GM21576 (cell line): ENCODE results near the gene PELI2.
"Not testable (repeated sequence)": the region's sequence is repeated elsewhere in the genome, so short reads cannot be mapped to it uniquely, and the experiment has no call there.

Source experiments
- ATAC-seq: cut with Tn5 transposase; IDR thresholded peaks from one replicate; pipeline ENCODE4 v1.9.1; 2021; ENCODE audit warnings: mild to moderate bottlenecking, moderate library complexity; ENCODE audit not compliant: unreplicated experiment

The PELI2 gene

DNA sequence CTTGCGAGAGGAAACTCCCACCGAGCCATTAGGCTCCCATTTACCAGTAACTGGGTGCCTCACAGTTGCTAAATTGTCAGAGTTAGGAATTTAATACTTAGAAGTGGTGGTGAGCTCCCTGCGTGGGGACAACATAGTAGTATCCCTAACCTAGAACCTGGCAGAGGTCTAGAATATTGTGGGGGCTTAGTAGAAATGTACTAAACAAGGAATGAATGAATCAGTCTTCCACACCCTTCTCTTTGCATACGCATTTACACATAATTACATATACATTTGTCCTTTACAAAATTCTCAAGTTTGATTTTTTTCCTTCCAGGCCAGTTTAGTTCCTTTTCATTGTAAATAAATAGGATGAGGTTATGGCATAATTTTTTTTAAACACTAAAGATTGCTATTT is 24.1 kb downstream of the PELI2 start:
- no peak for ATAC-seq

DNA sequence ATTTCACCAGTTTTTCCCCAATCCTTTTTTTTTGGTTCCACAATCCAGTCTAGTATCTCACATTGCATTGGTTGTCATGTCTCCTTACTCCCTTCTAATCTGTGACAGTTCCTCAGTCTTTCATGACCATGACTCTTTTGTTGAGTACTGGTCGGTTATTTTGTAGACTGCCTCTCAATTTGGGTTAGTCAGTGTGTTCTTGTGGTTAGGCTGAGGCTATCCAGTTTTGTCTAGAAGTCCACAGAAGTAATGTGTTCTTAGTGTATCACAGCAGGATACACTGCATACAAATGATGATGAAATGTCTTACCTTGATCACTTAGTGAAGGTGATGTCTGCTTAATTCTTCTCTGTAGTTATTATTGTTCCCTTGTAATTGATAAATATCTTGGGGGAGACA is 24.8 kb downstream of the PELI2 start:
- no peak for ATAC-seq

DNA sequence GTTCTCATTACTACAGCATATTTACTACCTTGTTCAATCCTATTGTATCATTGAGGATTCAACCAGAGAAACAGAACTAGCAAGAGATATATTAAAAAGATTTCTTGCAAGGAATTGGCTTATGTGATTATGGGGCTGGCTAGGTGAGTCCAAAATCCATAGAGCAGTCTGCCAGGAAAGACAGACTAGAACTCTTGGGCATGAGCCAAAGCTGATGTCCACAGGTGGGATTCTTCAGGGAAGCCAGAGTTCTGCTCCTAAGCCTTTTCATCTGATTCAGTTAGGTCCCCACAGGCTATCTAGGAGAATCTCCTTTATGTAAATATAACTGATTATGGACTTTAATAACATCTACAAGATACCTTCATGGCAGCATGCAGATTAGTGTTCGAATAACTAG is 26.0 kb downstream of the PELI2 start:
- no peak for ATAC-seq

DNA sequence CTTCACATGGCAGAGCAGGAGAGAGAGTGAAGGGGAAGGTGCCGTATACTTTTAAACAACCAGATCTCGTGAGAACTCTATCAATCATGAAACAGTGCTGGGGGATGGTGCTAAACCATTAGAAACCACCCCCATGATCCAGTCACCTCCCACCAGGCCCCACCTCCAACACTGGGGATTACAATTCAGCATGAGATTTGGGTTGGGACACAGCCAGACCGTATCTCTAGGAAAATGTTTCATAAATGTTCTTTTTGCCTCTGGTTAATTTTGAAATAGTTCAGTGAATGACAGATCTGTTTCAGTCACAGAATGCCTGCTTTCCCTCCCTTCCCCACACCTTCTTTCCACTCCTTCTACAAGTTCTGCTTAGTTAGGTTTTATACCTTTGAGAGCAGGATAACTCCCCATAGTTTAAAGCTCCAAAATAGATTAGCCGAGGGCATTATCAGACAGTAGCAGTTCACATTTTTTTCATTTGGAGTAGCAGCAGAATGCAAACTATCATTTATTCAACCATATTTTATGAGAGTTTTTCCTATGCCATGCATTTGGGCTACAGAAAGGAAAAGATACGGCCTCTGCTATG is 27.1 kb downstream of the PELI2 start:
- no peak for ATAC-seq

DNA sequence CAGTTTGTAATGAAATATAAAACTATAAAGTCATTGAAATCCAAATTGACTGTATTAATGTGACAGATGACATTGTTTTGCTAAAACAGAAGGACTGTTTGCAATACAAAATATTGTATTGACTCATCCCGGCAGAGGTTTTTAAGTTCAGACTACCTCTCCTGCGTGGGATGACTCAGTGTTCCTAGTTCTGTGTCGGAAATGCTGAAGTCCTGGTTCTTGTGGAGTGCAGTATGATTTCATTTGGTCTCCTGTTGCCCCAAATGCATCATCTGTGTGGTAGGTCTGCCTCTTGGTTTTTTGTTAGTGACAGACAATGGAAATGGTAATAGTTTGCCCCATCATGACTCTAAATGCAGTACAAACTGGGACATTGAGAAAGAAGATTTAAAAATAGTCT is 27.8 kb downstream of the PELI2 start:
- ATAC-seq = no peak

DNA sequence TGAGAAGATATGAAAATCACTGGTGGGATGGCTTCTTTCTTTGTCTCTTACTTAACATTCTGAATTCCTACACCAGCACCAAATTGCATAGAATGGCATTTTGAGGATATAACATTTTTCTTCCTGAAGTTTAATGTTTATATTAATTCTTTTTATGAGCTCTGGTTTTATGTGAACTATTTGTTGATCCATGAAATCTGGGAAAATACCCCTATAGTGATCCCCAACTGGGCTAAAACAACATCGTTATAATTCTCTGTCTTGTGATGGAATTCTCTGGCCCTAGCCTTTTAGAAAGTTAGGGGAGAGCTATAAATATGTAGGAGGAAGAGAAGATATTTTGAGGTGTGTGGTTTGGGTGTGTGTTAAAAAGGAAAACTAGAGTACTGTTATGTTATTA is 29.2 kb downstream of the PELI2 start:
- ATAC-seq = no peak

DNA sequence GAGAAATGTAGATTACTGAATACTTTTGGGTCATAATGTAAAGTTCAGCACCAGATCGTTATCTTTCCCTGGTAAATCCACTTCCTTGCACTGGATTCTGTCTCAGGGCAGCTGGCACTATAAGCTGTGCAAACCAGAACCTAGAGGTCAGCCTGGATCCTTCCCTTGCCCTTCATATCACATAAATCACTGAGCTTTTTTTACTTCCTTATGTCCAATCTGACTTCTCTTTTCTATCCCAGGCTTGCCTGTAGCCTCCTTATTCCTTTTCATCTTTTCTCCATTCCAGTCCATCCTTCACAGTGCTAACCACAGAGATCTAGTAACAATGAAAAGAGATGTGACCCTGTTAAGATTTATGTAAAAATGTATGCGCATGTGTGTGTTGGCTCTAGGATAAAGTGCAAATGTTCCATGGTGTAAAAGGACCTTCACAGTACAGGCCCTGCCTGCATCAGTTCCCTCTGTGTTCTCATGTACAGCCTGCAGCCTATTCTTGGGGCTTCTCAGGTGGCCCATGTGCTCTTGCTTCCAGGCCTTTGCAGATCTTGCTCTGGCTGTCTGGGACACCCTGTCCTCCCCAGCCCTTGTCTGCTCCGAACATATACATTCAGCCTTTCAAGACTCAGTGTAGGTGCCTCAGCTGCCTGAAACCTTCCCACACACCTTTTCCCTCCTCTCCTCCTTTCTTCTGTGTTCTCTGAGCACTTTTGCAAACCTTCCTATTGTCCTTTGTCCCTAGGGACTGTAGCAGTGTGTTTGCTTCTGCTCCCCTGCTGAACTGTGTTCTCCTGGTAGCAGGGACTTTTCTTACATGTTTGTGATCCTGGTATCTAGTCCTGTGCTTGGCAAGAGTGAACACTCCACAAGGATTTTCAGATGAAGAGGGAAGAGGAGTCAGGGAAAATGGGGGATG is 30.0 kb downstream of the PELI2 start:
- ATAC-seq = no peak

DNA sequence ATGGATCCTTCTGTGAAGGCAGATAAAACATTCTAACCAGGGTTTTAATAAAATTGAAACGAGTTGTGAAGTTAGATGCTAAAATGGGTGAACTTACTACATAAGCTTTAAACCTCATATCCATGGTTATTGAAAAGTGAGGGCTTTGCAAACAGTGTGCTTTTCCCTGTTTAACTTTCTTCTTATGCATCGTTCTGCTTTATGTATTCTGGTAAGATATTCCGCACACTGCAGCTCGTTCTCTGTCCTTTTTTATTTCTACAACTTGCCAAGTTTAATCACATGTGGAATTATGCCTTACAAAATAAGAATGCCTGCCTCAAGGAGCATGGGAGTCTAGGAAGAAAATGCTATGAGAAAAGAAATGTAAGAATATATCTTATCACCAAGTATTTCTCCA is 30.9 kb downstream of the PELI2 start:
- ATAC-seq = no peak

DNA sequence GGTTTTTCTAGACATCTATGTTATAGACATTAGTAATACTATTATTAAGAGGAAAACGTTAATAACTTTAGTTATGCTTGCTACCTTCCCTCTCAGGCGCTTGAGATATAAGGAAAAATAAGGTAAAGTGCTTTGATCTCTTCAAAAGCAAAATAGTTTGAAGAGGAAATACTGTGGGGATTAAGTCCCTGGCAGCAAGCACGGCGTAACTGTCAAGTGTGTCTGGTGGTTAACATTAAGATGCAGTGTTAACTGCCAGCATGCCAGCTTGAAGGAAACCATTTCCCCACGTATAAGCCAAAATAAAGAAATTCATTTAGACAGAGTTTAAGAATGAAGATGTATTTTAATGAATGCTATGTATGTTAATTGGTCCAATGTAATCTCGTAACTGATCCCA is 31.8 kb downstream of the PELI2 start:
- ATAC-seq = no peak

DNA sequence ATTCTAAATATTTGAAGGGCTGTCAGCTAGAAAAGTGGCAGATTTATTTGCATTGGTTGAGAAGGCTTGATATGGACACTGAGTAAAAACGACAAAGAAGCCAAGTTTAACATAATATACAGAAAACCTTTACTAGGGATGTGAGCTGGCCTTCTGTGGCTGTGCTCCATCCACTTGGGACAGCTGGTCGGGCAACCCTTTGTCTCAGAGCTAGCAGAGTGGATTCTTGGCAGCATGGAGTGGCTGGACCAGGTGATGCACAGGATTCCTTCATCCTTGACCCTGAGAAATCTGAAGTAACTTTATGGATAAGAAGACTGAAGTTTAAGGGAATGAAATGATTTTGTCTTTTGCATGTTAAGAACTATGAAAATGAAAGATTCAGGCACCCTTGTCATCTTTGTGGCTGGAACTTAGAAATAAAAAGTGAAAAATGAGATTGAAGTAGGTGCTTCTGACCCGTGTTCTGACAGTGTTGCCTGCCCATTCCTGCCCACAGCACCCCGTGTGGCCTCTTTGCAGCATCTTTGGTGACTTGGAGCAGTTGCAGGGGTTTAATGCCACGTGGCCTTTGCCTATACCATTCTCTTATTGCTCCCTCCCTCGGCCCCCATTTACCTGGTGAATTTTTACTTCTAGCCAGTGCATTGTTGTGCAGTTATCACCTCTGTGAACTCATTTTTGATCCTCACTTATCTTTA is 32.6 kb downstream of the PELI2 start:
- no peak for ATAC-seq

DNA sequence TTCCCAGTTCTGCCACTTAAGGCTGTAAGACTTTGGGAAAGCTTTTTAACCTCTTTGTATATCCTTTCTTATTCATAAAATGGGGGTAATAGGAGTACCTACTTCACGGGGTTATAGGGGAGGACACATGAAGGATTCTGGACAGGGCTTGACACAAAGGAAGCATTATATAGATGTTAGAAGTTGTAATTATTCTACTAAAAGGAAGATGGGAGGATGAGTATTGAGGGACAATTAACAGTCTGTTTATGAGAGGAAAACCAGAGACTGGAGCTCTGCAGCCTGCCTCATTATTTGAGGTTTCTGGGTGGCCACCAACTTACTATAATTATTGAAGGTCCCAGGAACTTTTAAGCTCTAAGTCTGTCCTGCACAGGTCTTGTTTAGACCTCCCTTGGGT is 34.0 kb downstream of the PELI2 start:
- no peak for ATAC-seq

DNA sequence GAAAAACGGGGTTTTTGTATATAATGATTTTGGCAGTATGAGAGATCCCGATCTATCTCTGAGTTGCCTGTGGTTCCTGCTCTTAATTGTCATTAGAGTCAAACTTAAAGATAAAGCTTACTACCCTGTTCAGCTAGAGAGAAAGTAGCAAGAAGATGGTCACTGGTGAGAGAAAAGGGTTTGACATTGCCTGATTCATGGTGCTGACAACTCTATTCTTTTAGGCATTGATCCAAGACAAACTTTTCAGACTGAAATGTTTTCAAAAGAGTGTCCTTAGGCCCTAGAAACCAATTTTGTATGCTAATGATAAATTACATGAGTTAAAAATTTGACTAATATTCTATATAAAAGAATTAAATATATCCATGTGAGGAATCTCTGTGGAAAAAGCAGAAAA is 35.1 kb downstream of the PELI2 start:
- ATAC-seq = no peak

DNA sequence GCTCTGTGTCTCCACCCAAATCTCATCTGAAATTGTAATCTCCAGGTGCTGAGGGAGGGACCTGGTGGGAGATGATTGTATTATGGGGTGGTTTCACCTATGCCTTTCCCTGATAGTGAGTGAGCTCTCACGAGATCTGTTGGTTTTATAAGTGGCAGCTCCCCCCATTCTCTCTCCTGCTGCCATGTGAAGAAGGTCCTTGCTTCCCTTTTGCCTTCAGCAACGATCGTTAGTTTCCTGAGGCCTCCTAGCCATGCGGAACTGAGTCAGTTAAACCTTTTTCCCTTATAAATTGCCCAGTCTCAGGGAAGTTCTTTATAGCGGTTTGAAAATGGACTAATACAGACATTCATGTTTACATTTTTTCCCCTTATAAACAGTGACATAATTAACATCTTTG is 36.1 kb downstream of the PELI2 start:
- ATAC-seq = no peak

DNA sequence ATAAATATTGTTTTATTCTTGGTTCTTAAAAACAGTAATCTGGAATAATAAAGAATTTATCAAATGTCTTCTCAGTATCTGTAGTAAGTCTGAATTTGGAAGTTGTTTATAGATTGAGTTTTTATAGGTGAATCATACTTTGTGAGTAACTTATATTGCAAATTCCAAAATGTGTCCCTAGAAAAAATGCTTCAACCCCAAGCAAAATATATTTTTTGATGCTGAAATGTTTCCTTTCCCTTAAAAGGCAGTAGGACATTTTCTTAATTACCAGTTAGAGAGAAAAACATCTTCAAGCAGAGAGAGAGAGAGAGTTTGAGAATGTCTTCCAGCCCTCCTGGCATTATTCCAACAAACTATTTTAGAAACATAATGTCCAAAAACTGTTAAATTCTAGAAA is 37.9 kb downstream of the PELI2 start:
- no peak for ATAC-seq

DNA sequence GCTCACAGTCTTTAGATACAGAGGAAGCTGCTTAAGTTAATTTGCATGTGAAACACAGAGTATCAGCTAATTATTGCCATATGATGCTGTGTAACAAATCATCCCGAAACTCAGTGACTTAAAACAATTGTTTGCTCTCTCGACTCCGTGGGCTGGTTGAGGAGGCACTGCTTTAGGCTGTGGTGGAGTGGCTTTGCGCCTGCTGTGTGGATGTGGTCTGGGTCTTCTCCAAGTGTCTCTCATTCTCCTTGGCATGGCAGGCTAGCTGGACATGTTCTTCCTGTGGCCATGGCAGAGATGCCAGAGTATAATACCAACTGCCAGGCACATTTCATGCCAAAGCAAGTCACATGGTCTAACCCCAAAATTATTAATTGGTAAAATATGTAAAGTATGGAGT is 40.9 kb downstream of the PELI2 start:
- ATAC-seq = no peak

DNA sequence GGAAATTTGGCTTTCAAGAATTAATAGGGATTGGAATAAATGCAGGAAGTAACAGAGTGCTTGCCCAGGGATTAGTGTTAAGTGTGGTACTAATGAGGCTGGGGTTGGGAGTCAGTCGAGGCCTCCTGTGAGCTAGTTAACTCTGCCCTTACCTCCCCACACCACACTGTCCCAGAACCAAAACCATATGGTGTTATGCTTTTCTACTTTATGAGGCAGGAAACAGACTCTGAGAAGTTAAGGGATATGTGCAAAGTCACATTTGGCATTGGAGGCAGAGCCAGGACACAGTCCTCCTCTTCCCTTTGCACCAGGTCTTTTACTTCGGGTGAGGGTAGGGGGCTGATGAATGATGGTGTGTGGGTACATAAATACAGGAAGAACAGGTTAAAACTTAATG is 41.9 kb downstream of the PELI2 start:
- ATAC-seq = no peak

DNA sequence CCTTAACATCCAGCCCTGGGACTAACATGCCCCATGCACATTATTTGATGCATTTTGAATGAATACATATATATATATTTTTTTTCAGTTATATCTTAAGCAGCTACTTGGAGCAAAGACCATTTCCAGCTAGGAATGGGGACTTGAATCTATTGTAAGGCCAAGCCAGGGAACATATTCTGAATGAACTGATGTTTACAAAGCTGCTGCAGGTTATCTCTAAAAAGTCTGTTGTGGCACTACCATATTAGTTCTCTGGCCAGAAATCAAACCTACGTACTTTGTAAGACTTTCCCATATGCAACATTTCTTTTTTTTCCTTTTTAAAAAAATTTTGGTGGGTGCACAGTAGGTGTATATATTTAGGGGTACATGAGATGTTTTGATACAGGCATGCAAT is 43.4 kb downstream of the PELI2 start:
- ATAC-seq = no peak

DNA sequence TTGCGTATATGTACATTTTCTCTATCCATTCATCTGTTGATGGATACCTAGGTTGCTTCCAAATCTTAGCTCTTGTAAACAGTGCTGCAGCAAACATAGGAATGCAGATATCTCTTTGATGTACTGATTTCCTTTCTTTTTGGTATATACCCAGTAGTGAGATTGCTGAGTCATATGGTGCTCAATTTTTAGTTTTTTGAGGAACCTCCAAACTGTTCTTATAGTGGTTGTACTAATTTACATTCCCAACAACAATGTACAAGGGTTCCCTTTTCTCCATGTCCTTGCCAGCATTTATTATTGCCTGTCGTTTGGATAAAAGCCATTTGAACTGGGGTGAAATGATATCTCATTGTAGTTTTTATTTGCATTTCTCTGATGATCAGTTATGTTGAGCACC is 44.3 kb downstream of the PELI2 start:
- no peak for ATAC-seq

DNA sequence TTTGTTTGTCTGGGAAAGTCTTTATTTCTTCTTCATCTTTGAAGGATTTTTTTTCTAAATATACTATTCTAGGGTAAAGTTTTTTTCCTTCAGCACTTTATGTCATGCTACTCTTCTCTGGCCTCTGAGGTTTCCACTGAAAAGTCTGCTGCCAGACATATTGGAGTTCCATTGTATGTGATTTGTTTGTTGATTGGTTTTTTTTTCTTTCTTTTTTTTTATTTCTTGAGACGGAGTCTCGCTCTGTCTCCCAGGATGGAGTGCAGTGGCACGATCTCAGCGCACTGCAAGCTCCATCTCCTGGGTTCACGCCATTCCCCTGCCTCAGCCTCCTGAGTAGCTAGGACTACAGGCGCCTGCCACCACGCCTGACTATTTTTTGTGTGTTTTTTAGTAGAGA is 48.4 kb downstream of the PELI2 start:
- not testable (repeated sequence) for ATAC-seq

DNA sequence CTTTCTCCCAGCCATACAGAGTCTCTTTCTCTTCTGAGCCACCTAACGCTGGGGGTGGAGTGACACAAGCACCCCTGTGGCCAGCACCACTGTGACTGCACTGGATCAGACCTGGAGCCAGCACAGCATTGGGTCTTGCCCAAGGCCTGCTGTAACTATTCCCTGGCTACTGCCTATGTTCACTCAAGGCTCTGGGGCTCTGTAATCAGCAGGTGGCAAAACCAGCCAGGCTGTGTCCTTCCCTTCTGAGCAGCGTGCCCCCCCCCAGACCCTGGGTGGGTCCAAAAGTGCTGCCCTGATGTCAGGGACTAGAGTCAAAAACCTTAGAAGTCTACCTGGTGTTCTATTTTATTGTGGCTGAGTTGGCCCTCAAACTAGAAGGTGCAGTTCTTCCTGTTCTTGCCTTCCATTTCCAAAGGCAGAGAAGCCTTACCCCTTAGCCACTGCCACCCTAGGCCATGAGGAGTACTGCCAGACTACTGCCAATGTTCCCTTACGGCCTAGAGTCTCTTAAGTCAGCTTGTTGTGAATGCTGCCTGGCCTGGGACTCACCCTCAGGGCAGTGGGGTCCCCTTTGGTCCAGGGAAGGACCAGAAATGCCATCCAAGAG is 49.9 kb downstream of the PELI2 start:
- ATAC-seq = no peak

DNA sequence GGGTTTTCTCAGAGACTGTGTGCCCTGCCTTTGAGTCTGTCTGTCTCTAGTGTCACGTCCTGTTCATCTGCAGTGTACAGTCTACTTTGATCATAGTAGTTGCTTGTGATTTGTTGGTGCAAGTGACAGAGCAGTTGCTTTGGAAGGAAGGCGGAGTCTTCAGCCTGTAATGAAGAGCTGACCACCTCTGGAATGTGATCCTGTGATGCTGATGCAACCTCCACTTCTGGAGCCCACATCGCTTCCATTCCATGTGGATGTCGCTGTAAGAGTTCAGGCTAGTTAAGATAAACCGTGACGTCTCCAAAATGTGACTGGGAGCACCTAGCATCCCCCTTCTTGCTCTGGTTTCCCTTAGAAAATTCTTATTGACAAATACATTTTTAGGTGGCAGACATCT is 51.8 kb downstream of the PELI2 start:
- no peak for ATAC-seq
